Esophagus (tissue), 2 donors: ENCODE data around the gene PTPRJ. TPM values are rescaled to one million over a fixed set of nuclear protein-coding genes. Genes with fewer than 3 reads are reported as not detected.
A peak's percentile ranks its signal among the peaks of the same experiment; 100 is the strongest.

Source experiments
- H3K27ac ChIP-seq, 2 donors: one replicate each; pipeline ENCODE4 v1.5.1; 2013; ENCODE audit warnings: low read depth in 2 of 2, mild to moderate bottlenecking in 2 of 2, inconsistent platforms in 1 of 2, low read length in 1 of 2, moderate library complexity in 1 of 2
- H3K27me3 ChIP-seq, 2 donors: one replicate each; pipeline ENCODE4 v1.6.1; 2013; ENCODE audit warnings: low read length in 2 of 2, control low read depth in 1 of 2, mild to moderate bottlenecking in 1 of 2; ENCODE audit not compliant: insufficient read depth in 2 of 2, control insufficient read depth in 1 of 2
- H3K36me3 ChIP-seq, 2 donors: one replicate each; pipeline ENCODE4 v1.6.1; 2013; ENCODE audit warnings: low read length in 1 of 2; ENCODE audit not compliant: control insufficient read depth in 2 of 2, insufficient read depth in 2 of 2
- H3K4me1 ChIP-seq, 2 donors: one replicate each; pipeline ENCODE4 v1.6.1; 2013; ENCODE audit warnings: low read length in 1 of 2; ENCODE audit not compliant: control insufficient read depth in 2 of 2, insufficient read depth in 2 of 2
- H3K4me3 ChIP-seq, 2 donors: one replicate each; pipeline ENCODE4 v1.5.1; 2013; ENCODE audit warnings: low read length in 2 of 2, mild to moderate bottlenecking in 2 of 2, low read depth in 1 of 2, moderate library complexity in 1 of 2
- H3K9me3 ChIP-seq, 2 donors: one replicate each; pipeline ENCODE4 v1.6.1; 2013; ENCODE audit warnings: mild to moderate bottlenecking in 2 of 2, low read depth in 1 of 2, low read length in 1 of 2, moderate library complexity in 1 of 2; ENCODE audit not compliant: control insufficient read depth in 2 of 2, insufficient read depth in 1 of 2
- WGBS, 2 donors: extraction: QIAGEN DNeasy Blood & Tissue Kit; methylation state at CpG; one replicate each; pipeline ENCODE4 v1.1.7; 2013; 5-methylcytosine and 5-hydroxymethylcytosine counted together
- polyA plus RNA-seq, 2 donors: library from polyadenylated mRNA; stranded (reverse); fragments of 200-250 nt; gene quantifications; one replicate each; pipeline ENCODE4 v1.2.3, GENCODE V29; 2013
- donor health status: healthy with polysubstance abuse.
- donor health status: Bipolar disorder and iron deficiency.

The PTPRJ gene
- polyA plus RNA-seq, 2 donors, result 0.47 to 0.55 TPM

DNA sequence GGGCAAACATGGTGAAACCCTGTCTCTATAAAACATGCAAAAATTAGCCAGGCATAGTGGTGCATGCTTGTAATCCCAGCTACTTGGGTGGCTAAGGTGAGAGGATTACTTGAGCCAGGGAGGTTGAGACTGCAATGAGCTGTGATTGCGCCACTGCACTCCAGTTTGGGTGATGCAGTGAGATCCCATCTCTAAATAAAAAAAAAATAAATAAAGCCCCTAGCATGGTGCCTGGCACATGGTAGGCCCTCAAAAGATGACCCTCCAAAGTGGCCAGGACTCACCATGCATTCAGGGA, 74.6 kb downstream of the PTPRJ start:
- no peak overlapping the region for H3K4me3 ChIP-seq
- H3K9me3 ChIP-seq, result no peaks in the 10 kb centered on the region
- peaks cover 3 to 14% of the 10 kb centered on the region in 2 donors for H3K4me1 ChIP-seq
- WGBS, 2 donors, result 100% methylated on average over 1 of the region's 1 CpG
- no peaks in the 10 kb centered on the region for H3K27me3 ChIP-seq
- no peaks in the 10 kb centered on the region for H3K36me3 ChIP-seq
- H3K27ac ChIP-seq, result no peak overlapping the region

DNA sequence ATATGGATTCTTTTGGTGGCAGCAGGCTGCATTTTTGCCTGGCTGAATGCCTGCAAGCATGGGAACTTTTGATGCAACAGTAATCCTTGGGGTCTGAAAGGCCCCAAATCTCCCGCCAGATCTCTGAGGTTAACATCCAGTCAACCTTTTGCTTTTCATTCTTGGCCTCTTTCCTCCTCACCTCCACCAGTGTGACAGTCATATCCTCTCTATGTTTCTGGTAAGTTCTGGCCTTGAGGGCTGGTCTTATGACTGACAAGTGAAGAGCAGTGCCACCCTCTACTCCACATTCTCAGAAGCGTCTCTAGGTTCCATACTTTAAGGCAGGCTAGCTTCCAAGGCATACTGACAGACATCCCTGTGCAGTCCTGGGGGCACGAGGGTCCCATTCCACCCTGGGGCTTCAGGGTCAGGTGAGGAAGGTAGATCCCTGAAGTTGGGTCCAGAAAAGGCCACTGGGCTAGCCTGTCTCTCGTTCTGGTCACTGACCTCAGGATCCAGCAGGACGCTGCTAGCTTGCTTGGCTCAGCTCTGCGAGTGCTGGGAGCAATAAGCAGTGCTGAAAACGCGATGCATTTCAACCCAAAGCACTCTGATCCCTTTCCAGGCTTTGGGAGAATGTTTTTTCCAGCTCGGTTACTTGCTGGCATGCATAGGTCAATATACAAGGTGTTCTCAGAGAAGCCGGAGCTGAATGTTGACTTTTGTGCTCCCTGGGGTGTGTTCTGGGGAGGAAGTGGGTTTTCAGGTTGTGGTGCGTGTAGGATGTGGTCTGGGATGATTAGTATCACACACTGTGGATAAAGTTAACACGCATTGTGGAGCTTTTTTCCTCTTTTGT, 75.2 kb downstream of the PTPRJ start:
- Histone ChIP-seq H3K27ac (peak overlapping the region in 1 of 2 donors; percentile 29), H3K9me3 (no peaks in the 10 kb centered on the region), H3K36me3 (no peaks in the 10 kb centered on the region), H3K27me3 (no peaks in the 10 kb centered on the region), H3K4me1 (peaks cover 3 to 14% of the 10 kb centered on the region in 2 donors), H3K4me3 (no peak overlapping the region)
- 36 to 40% methylated on average over 12 of the region's 12 CpGs for WGBS, 2 donors

DNA sequence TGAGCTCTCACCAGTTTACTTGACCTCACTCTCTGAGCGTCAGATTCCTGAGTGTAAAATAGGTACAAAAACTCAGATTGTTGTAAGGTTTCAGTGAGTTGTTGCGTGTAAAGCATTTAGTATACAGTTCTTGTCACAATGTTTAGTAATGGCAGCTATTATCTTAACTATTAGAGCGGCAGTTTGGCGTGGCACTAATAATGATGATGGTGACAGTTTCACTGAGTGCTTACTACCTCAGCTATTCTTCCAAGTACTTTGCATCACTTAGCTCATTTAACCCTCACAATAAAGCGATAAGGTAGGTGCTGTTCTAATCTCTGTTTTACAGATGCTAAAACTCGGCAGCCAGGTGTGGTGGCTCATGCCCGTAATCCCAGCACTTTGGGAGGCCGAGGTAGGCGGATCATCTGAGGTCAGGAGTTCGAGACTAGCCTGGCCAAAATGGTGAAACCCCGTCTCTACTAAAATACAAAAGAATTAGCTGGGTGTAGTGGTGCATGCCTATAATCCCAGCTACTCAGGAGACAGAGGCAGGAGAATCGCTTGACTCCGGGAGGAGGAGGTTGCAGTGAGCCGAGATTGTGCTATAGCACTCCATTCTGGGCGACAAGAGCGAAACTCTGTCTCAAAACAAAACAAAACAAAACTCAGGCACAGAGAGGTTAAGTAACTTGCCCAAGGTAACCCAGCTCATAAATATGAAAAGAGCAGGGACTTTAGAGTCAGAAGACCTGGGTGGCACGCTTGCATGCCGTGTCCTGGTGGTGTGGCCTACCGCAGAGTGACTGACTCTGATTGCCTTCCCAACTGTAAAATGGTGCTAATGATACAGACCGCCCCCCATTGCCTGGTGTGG, 76.2 kb downstream of the PTPRJ start:
- Histone ChIP-seq H3K9me3 (no peaks in the 10 kb centered on the region), H3K4me3 (no peak overlapping the region), H3K36me3 (no peaks in the 10 kb centered on the region), H3K27ac (no peak overlapping the region), H3K27me3 (no peaks in the 10 kb centered on the region), H3K4me1 (peaks cover 3 to 14% of the 10 kb centered on the region in 2 donors)
- WGBS, 2 donors, result 91 to 92% methylated on average over 20 of the region's 20 CpGs

DNA sequence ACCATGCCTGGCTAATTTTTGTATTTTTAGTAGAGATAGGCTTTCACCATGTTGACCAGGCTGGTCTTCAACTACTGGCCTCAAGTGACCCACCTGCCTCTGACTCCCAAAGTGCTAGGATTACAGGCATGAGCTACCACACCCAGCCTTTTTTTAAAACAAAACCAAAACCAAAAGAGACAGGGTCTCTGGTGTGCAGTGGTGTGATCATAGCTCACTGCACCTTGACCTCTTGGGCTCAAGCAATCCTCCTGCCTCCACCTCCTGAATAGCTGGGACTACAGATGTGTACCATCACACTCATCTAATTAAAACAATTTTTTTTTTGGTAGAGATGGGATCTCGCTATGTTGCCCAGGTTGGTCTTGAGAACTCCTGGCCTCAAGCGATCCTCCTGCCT, 77.7 kb downstream of the PTPRJ start:
- Histone ChIP-seq H3K4me1 (peaks cover 0 to 5% of the 10 kb centered on the region in 2 donors), H3K27me3 (no peaks in the 10 kb centered on the region), H3K36me3 (no peaks in the 10 kb centered on the region), H3K27ac (no peak overlapping the region), H3K9me3 (no peaks in the 10 kb centered on the region), H3K4me3 (no peak overlapping the region)
- WGBS, 2 donors, result 100% methylated on average over 2 of the region's 2 CpGs

DNA sequence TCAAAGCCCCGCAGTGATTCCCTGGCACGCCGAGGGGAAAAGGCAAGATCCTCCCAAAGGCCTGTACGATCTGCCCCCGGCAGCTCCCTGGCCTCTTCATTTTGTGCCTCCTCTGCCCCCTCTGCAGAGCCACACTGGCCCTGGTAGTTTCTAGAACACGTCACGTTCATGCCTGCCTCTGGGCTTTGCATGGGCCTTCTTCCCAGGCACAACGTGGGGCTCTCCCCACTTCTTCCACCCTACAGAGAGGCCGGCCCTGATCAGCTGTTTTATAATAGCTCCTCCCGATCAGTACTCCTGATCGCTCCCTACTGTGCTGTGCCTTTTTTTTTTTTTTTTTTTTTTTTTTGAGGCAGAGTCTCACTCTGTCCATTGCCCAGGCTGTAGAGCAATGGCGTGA, 78.4 kb downstream of the PTPRJ start:
- Histone ChIP-seq H3K27me3 (no peaks in the 10 kb centered on the region), H3K4me1 (peaks cover 0 to 5% of the 10 kb centered on the region in 2 donors), H3K27ac (no peak overlapping the region), H3K36me3 (no peaks in the 10 kb centered on the region), H3K9me3 (no peaks in the 10 kb centered on the region), H3K4me3 (no peak overlapping the region)
- WGBS, 2 donors, result 94 to 95% methylated on average over 12 of the region's 12 CpGs

DNA sequence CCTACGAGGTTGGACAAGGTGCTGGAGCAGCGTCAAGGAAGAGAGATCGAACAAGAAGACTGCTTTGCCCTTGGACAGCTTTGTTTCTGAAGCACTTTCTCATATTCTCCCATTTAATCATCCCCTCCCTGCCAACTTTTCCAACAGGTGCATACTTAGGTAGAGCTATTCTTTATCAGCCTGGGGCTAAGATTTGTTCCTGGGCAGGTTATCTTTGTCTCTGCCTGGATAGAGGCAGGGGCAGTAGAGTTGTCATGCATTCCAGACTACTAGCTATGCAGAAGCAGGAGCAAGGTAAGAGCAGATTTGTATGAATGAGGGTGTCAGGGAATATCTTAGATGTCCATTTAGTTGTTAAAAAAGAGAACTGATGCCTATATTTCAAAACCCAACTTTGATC, 82.3 kb downstream of the PTPRJ start:
- Histone ChIP-seq H3K27me3 (no peaks in the 10 kb centered on the region), H3K27ac (no peak overlapping the region), H3K9me3 (no peaks in the 10 kb centered on the region), H3K4me1 (no peaks in the 10 kb centered on the region), H3K36me3 (no peaks in the 10 kb centered on the region), H3K4me3 (no peak overlapping the region)
- WGBS, 2 donors, result 77 to 83% methylated on average over 3 of the region's 3 CpGs

DNA sequence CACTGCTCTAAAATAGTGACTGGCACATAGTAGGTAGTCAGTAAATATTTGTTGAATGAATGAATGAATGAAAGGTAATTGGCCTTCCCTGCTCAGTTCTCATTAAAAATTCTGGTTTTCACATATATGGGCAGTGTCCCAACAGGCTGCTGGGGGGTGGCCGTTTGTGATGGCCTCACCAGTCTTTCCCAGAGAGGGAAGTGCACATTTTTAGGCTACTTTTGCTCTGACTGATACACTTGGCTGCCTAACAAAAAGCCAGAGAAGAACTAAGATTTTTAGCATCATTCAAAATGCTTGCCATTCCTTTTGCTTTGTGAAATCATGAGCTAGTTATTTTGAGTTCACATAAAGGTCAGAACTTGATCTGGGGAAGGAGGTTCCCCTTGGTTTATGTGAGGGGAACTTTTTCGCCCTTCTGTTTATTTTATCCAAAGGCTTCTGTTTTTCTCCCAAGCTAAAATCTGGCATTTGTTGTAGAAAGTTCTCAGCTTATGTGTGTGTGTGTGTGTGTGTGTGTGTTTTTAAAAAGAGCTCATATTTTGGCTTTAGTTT, 83.1 kb downstream of the PTPRJ start:
- Histone ChIP-seq H3K4me3 (no peak overlapping the region), H3K4me1 (no peaks in the 10 kb centered on the region)

DNA sequence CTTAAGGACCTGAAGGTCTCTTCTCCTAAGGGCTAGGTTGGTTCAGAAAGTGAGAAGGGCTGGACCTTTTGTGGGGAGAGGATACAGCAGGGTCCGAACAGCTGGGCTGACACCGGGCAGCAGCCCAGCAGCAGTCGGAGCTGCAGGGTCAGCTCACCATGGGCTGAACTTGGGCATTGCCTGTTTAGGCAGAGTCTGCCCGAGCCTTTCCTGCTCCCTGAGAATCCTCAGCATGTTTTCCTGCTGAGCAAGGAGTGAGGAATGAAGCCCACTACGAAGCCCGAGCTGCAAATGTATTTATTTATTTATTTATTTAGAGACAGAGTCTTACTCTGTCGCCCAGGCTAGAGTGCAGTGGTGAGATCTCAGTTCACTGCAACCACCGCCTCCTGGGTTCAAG, 83.9 kb downstream of the PTPRJ start:
- Histone ChIP-seq H3K4me1 (no peaks in the 10 kb centered on the region), H3K36me3 (no peaks in the 10 kb centered on the region), H3K4me3 (no peak overlapping the region), H3K27ac (no peak overlapping the region), H3K27me3 (no peaks in the 10 kb centered on the region), H3K9me3 (no peaks in the 10 kb centered on the region)
- 69 to 70% methylated on average over 8 of the region's 8 CpGs for whole genome bisulfite sequencing, 2 donors

More for the DNA sequence above, 83.1 kb downstream of the PTPRJ start:
- no peak overlapping the region for H3K27ac ChIP-seq
- no peaks in the 10 kb centered on the region for H3K27me3 ChIP-seq
- H3K9me3 ChIP-seq, result no peaks in the 10 kb centered on the region
- no peaks in the 10 kb centered on the region for H3K36me3 ChIP-seq
- 36 to 40% methylated on average over 2 of the region's 2 CpGs for WGBS, 2 donors

DNA sequence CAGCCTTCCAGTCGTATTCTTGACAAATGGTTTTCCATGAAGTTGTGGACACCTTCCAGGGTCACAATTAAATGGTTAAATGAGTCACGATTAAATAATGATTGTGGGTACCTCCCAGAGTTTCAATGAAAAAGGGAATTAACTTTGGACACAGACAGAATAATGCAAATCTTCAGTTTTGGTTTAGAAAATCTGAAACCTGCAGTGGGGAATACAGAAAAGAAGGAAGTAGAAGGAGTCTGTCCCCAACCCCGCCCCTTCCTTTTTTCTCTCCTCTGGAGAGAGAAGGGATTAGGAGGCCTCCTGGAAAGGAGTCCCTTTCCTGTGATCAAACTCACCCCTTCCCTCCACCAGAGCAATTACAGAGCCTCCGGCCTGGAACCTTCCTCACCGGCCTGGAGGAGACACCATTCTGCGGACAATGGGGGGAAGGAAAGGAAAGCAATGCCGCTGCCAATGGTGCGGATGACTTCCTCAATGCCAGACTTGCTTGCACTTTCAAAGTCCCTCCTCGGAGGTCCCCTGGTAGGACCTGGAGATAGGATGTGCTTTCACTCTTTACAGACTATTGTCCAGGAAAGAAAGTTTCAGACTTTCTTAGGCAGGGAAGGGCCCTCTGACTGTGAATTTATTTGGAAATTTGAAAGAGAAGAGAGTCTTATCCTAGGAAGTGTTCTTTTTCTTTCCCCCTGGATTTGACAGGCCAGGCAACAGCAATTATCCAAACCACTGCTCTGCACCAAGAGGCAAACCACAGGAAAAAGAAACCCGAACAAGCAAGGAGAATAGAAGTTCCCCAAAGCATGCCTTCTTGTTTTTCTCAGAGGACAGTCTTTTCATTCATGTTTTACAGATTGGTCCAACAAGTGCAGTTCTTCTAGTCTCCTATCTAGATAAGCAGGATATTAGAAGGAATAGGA, 86.8 kb downstream of the PTPRJ start:
- Histone ChIP-seq H3K9me3 (no peaks in the 10 kb centered on the region), H3K36me3 (no peaks in the 10 kb centered on the region), H3K27ac (no peak overlapping the region), H3K4me3 (no peak overlapping the region), H3K4me1 (no peaks in the 10 kb centered on the region), H3K27me3 (no peaks in the 10 kb centered on the region)
- WGBS, 2 donors, result 66 to 76% methylated on average over 10 of the region's 10 CpGs
